GM19351 (cell line): ENCODE data around the gene OLA1.
A peak's percentile ranks its signal among the peaks of the same experiment; 100 is the strongest.

ENCODE experiments used
- ATAC-seq: cut with Tn5 transposase; IDR thresholded peaks from one replicate; pipeline ENCODE4 v1.9.1; 2021; ENCODE audit warnings: mild to moderate bottlenecking, moderate library complexity; ENCODE audit not compliant: unreplicated experiment

Gene OLA1

DNA sequence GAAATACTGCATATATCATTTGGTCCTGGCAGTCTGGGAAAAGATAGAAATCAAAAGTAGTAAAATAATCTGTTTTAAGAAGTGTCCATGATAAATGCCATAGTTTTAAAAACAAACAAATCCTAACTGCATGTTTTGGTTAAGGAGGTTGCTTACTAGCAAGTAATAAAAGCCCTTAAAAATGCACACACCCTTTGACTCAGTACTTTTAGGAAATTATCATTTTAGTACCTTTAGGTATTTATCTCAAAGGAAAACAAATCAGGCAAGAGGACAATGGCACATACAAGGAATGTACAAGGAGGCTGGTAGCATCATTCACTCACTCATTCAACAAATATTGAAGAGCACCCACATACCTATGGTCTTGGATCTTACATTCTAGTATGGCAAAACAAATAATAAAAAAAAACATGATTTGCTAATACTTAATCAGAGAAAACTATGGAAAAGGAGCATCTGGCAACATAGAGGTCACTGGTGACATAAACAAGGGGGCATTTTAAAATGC, 67.6 kb downstream of the OLA1 start:
- ATAC-seq: no peak

- ATAC-seq: no peak
These were observed 68.1 kb downstream of the OLA1 start for GRCh38 chr2:174180165-174180724.

GRCh38 chr2:174177316-174177890, 70.9 kb downstream of the OLA1 start:
- ATAC-seq: no peak

DNA sequence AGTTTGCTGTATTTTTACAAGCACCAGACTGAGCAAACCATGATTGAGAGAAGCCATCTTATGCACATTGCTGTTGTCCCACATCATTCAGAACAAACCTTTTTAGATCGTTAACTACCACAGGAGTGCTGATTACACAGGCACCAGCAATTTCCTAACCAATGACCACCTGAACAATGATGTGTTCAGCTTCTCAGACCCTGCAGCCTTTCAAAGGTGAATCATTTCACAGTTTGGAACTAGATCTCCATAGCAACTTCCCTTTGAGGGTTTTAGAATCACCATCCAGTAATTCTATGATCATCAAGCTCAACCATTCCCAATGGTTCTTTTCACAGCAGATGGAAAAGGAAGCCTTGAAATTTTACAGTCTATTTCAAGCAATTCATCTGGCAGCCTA, 71.4 kb downstream of the OLA1 start:
- no peak for ATAC-seq

DNA sequence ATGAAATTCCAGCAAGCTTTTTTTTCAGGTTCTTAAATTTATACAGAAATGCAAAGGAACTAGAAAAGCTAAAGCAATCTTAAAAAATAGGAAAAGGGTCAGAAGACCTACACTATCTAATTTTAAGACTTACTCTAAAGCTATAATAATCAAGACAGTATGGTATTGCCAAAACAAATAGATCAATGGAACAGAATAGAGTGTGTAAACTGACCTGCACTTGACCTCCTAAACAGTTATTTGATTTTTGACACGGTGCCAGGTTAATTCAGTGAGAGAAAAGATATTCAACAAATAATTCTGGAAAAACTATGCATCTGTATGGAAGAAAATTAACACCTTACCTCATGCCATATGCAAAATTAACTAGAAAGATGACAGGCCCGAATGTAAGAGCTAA, 73.6 kb downstream of the OLA1 start:
- ATAC-seq: no peak

DNA sequence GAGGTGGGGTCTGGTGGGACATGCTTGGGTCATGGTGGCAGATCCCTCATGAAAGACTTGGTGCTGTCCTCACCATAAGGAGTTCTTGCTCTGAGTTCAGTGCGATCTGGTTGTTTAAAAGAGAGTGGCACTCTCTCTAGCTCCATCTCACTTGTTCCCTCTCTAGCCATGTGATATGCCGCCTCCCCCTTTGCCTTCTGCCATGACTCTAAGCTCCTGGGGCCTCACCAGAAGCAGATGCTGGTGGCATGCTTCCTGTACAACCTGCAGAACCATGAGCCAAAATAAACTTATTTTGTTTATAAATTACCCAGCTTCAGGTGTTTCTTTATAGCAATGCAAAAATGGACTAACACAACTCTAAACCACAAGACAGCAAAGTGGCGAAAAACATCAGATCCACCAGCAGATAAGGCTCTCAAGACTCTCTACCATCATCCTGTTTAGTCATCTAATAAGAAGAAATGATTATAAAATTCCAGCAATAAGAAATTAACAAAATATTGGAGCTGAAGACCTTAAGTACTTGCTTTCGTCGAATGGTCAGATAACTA, 75.5 kb downstream of the OLA1 start:
- ATAC-seq: no peak

- ATAC-seq: no peak
These were observed 76.5 kb downstream of the OLA1 start for GRCh38 chr2:174171686-174172445.

GRCh38 chr2:174169372-174169771, 79.0 kb downstream of the OLA1 start:
- ATAC-seq: no peak

DNA sequence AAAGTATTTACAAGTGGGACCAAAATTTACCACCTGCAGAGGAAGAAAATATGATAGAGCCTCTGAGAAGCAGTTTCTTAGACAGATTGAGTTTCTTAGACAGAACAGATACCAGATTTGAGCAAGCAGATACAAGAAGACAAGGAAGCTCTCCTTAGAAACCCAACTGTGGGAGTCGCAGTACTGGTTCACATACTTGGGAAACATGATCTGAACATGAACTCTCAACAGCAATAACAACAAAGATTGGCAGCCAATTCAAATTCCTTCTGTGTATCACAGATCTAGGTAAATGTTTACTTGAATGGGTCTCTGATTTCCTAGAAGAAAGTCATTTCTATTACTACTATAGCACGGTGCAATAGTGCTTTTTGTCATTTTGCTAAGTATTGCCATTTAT, 82.1 kb downstream of the OLA1 start:
- ATAC-seq: no peak

GRCh38 chr2:174161490-174161889, 86.8 kb downstream of the OLA1 start:
- no peak for ATAC-seq

DNA sequence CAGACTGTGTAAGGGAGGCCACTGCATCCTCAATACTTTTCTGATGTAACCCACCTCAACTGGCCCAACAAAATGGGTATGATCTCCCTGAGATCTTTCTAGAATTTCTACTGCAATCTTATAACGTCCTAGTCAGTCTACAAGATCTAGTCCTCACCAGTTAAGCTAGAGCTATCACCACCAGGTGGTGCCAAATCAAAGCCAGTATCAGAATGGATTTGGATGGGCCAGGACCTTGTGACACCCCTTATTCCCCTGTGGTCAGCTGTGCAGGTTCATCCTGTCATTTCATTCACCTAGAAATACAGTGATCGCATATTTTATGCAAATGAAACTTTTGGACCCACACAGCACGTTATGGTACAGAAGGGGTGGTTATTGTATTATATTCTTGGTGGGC, 90.3 kb downstream of the OLA1 start:
- ATAC-seq: peak; percentile 68

DNA sequence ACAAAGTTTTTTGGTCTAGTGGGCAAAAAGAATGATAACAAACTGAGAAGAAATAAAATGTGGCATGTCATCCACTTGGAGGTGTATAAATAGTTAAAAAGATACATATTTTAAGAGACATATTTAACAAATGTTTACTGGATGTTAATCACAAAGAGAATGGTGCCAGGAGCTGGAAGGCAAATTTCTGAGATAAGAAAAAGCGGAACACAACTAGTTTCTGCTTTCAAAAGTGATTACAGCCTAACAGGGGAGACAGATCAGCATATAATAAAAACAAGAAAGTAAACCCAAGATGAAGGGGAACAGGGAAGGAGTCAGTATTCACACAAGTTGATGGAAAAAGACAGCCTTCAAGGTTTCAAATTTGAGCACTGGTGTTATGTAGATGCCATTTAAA, 91.3 kb downstream of the OLA1 start:
- no peak for ATAC-seq

- no peak for ATAC-seq
These were observed 94.3 kb downstream of the OLA1 start for GRCh38 chr2:174153757-174154680.

GRCh38 chr2:174149530-174149929, 98.8 kb downstream of the OLA1 start:
- no peak for ATAC-seq

DNA sequence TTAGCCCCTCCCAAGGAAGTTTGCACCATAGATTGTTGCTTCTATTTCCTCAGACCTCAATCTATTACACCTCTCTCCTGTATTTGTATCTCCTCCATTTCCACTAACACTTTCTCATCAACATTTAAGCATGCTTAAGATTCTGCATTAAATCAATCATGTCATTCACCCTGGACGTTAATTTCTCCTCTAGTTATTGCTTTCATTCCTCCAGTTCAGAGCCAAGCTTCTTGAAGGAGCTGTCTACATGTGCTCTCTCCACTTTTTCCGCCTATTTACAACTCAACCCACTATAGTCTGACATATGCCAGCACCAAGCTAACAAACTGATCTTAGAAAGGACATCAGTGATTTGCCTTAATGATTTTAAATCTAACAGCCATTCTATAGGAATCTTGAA, 99.5 kb downstream of the OLA1 start:
- ATAC-seq: no peak

DNA sequence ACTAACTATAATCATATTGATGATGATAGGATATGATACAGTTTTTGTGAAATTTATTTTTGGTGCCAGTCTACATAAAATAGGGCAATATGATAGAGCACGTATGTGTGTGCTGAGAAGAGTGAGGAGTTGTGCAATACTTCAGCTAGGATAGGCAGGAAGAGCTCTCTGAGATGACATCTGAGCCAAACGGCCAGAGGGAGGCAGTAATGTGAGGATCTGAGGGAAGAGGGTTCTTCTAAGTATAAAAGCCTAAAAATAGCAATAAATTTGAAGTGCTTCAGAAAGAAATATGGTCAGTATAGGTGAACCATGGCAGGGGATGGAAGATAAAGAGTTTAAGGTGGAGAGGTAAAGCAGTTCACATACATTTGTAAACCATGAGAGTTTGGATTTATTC, 102.5 kb downstream of the OLA1 start:
- ATAC-seq: no peak

- no peak for ATAC-seq
These were observed 106.0 kb downstream of the OLA1 start for GRCh38 chr2:174142290-174142689.

DNA sequence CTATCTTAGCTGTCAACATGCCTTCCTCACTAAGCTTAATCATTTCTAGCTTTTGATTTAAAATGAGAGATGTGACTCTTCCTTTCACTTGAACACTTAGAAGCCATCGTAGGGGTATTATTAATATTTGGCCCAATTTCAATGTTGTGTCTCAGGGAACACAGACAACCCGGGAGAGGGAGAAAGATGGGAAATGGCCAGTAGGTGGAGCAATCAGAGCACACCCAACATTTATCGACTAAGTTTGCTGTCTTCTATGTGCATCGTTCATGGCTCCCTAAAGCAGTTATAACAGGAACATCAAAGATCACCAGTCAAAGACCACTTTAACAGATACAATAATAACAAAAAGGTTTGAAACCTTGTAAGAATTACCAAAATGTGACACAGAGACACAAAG, 110.2 kb downstream of the OLA1 start:
- no peak for ATAC-seq

GRCh38 chr2:174135981-174136380, 112.4 kb downstream of the OLA1 start:
- ATAC-seq: no peak

DNA sequence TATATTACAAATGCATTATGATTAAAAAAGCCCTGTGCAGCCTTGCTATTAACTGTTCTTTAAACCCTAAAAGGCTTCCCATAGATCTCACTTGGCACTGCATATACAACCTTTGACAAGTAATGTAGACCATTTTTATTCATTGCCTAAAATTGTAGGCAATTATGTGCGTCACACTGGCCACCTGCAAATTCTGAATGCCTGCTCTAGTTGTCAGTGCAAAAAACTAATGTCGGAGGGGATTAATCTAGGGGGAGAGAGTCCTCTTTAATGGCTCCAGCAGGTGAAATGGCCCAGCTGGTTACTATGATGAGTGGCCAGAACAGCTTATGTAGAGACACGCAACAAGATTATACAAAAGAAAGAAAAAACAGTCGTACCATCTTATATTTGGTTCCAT, 123.2 kb downstream of the OLA1 start:
- no peak for ATAC-seq

DNA sequence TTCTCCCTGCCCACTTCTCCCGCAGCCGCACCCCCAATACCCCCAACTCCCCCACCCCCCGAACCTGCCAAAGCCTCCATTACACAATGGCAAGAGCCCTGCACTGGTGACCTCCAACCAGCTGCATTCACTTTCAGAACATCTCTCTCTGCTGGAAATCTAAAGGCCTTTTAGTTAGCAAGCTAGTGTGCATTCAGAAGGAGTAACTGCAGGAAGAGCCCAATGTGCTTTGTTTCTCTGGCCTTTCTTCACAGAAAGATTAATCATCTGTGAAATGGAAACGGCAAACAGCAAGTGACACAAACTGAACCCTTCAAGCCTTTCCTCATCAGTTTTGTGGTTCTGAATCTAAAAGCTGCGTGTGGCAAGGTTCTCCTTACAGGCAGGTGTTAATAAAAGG, 124.2 kb downstream of the OLA1 start:
- no peak for ATAC-seq
